ENCODE measurements around the gene RASAL1.
"Not testable (repeated sequence)": the region's sequence is repeated elsewhere in the genome, so short reads cannot be mapped to it uniquely, and the experiment has no call there.

The RASAL1 gene

DNA sequence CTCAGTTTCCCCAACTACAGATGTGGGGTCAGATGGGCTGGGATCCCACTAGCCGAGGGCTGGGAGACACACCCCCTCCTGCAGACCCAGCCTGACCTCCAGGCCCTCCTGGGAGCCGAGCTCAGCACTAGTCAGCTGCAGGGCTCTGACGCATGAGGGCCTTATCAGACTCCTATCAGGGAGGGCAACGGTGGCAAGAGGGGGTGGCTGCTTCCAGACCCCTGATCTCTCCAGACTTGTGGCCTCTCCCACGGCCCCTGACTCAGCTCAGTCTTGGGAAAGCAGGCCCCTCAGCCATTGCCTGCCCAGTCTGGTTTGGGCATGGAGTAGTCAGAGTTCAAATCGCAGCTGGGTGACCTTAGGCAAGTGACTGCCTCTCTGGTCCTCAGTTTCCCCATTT is 2.5 kb downstream of the RASAL1 start:
- no peak overlapping the region for H3K9ac ChIP-seq (ENCODE audit: low read length)

DNA sequence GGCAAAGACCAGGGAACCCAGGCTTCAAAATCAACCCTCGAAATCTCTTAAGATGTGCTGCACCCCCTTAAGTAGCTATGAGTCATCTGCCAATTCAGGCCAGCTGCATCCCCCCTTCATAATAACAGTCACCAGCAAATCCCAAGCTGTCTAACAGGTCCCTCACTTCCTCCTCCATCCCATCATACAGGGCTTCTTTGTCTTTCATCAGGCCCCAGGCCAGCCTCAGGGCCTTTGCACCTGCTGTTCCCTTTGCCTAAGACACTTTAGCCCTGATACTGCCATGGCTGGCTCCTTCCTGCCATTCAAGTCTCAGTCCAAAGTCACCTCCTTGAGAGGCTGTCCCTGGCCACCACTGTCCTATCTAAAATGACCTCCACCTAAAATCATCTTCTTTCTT is 4.0 kb downstream of the RASAL1 start:
- Histone ChIP-seq H3K4me1 (ENCODE audit: control insufficient read depth, insufficient read depth, low read length) (no peaks in the 10 kb centered on the region), H3K36me3 (ENCODE audit: control insufficient read depth, insufficient read depth, low read length) (no peaks in the 10 kb centered on the region), H3K27me3 (ENCODE audit: control insufficient read depth, insufficient read depth, low read length) (peaks cover 3% of the 10 kb centered on the region), H3K4me3 (ENCODE audit: low read length) (no peak overlapping the region), H3K9ac (ENCODE audit: low read length) (no peak overlapping the region), H3K27ac (ENCODE audit: low read depth, low read length) (no peak overlapping the region)

More for the DNA sequence above, 2.5 kb downstream of the RASAL1 start:
- H3K27me3 ChIP-seq (ENCODE audit: control insufficient read depth, insufficient read depth, low read length), result peaks cover 5% of the 10 kb centered on the region
- H3K27ac ChIP-seq (ENCODE audit: low read depth, low read length), result no peak overlapping the region
- no peaks in the 10 kb centered on the region for H3K36me3 ChIP-seq (ENCODE audit: control insufficient read depth, insufficient read depth, low read length)
- no peak overlapping the region for H3K4me3 ChIP-seq (ENCODE audit: low read length)
- no peaks in the 10 kb centered on the region for H3K4me1 ChIP-seq (ENCODE audit: control insufficient read depth, insufficient read depth, low read length)

DNA sequence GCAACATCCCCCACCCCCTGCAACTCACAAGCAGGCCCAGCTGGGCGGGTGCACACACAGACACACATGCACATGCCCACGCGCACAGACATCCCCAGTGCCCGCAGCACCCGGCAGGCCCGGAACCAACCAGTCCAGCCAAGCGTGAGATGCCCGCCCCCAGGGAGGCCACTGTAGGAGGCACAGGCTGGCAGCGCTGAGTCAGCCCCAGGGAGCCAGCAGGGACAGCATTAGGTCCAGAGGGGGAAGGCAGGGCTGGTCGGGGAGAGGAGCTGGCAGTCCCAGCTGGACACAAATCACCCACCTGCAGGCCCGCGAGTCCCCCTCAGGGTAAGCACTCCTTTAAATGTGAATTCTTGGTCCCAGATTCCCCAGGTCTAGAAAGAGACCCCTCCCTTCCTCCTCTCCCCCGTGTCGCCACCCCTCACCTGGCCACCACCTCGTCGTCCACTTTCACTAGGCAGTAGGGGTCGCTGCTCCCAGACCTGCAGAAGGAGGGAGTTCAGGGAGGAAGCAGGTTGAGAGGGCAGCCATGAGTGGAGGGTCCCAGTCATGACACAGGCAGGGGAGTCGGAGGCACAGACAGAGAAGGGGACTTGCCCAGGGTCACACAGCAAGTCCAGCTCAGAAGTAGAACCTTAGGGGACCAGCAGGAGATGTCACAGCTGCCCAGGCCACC is 5.0 kb downstream of the RASAL1 start:
- H3K4me1 ChIP-seq (ENCODE audit: control insufficient read depth, insufficient read depth, low read length), result no peaks in the 10 kb centered on the region
- no peaks in the 10 kb centered on the region for H3K36me3 ChIP-seq (ENCODE audit: control insufficient read depth, insufficient read depth, low read length)
- H3K9ac ChIP-seq (ENCODE audit: low read length), result no peak overlapping the region
- H3K4me3 ChIP-seq (ENCODE audit: low read length), result no peak overlapping the region
- H3K27ac ChIP-seq (ENCODE audit: low read depth, low read length), result no peak overlapping the region
- peaks cover 3% of the 10 kb centered on the region for H3K27me3 ChIP-seq (ENCODE audit: control insufficient read depth, insufficient read depth, low read length)

DNA sequence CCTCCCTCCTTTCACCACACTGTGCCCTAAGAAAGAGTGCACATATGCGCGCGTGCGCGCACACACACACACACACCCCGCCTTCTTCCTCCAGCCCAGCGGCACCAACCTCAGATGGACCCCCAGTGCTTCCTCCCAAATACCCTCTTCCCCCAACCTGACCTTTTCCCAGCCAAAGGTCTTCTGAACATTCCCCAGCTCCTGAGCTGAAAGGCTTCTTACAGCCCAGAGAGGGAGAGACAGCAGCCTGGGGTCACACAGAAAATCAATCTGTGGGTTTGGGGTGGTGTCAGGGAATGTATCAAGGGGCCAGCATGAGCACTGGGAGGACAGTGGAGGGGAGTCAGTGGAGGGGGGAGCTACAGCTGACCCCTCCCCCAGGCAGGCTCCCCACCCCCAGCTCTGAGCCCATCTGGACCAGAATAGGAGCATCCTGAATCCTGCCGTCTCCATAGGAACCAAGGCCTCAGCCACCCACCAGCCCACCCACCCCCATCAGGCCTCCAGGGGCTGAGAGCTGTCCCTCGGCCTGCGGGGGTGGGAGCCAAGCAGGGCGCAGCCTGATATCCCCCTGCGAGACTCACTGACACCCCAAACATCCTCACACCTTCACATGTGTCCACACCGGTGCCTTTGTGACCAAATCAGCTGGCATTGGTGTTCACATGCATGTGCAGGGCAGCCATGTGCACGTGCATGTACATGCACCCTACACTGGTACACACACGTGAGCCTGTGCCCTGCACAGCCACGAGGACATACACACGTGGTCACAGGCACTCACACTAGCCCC is 5.7 kb downstream of the RASAL1 start:
- Histone ChIP-seq H3K36me3 (ENCODE audit: control insufficient read depth, insufficient read depth, low read length) (no peaks in the 10 kb centered on the region), H3K27ac (ENCODE audit: low read depth, low read length) (no peak overlapping the region), H3K27me3 (ENCODE audit: control insufficient read depth, insufficient read depth, low read length) (peaks cover 3% of the 10 kb centered on the region), H3K4me3 (ENCODE audit: low read length) (no peak overlapping the region), H3K4me1 (ENCODE audit: control insufficient read depth, insufficient read depth, low read length) (no peaks in the 10 kb centered on the region), H3K9ac (ENCODE audit: low read length) (no peak overlapping the region)

DNA sequence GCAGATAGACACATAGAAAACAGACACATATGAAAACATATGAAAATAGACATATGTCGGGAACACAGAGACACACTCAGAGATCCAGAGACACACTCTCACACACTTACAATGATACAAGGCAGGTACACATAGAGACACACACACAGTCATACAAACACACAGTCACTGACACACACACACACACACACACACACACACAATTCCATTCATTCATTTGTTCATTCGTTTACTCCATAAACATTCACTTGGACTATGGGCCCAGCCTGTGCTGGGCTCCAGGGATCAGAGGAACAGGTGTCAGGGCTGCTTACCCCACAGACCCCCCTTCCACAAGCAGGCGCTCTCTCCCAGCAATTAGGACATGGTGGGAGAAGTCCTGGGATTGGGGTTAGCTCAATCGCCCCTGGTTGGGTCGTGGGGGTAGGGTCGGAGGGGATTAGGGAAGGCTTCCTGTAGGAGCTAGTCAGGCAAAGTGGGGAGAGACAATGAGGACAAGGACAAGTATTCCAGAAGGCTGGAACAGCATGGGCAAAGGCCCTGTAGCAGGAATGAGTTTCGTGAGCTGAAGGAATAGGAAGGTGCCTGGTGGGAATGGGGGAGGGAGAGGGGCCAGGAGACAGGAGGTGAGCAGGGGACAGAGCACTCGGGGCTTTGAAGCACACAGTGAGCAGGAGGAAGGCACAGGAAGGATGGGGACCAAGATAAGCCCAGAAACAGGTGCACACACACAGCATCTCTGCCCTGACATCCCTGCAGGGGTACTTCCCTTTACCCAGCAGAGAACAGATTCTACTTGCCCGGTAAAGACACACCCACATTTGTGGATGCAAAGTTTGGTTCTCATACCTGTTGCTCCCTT is 6.5 kb downstream of the RASAL1 start:
- Histone ChIP-seq H3K9ac (ENCODE audit: low read length) (no peak overlapping the region), H3K27ac (ENCODE audit: low read depth, low read length) (no peak overlapping the region), H3K36me3 (ENCODE audit: control insufficient read depth, insufficient read depth, low read length) (no peaks in the 10 kb centered on the region), H3K27me3 (ENCODE audit: control insufficient read depth, insufficient read depth, low read length) (peaks cover 2% of the 10 kb centered on the region), H3K4me3 (ENCODE audit: low read length) (no peak overlapping the region), H3K4me1 (ENCODE audit: control insufficient read depth, insufficient read depth, low read length) (no peaks in the 10 kb centered on the region)

DNA sequence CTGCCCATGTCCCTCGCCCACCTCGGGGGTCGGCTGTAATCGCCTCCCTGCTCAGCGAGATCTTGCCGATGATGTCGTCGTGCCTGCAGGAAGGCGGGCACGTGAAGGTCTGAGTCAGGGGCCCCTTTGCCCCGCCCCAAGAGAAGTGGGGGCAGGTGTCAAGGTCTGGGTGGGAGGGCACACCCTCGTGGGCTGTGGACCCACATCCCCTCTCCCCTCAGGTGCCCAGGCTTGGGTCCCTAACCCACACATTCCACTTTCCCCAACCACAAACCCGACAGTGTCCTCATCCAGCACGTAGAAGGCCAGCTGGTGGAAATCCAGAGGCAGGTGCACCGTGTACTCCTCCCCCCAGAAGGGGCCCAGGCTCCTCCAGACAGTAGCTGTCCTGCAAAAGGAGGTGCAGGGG is 7.8 kb downstream of the RASAL1 start:
- no peaks in the 10 kb centered on the region for H3K27me3 ChIP-seq (ENCODE audit: control insufficient read depth, insufficient read depth, low read length)
- no peaks in the 10 kb centered on the region for H3K36me3 ChIP-seq (ENCODE audit: control insufficient read depth, insufficient read depth, low read length)
- H3K27ac ChIP-seq (ENCODE audit: low read depth, low read length), result no peak overlapping the region
- H3K9ac ChIP-seq (ENCODE audit: low read length), result no peak overlapping the region
- H3K4me1 ChIP-seq (ENCODE audit: control insufficient read depth, insufficient read depth, low read length), result no peaks in the 10 kb centered on the region
- no peak overlapping the region for H3K4me3 ChIP-seq (ENCODE audit: low read length)

GRCh38 chr12:113120670-113121370 is 14.7 kb downstream of the RASAL1 start:
- Histone ChIP-seq H3K9ac (ENCODE audit: low read length) (no peak overlapping the region), H3K27ac (ENCODE audit: low read depth, low read length) (no peak overlapping the region), H3K4me1 (ENCODE audit: control insufficient read depth, insufficient read depth, low read length) (no peaks in the 10 kb centered on the region), H3K4me3 (ENCODE audit: low read length) (no peak overlapping the region), H3K27me3 (ENCODE audit: control insufficient read depth, insufficient read depth, low read length) (no peaks in the 10 kb centered on the region), H3K36me3 (ENCODE audit: control insufficient read depth, insufficient read depth, low read length) (no peaks in the 10 kb centered on the region)

DNA sequence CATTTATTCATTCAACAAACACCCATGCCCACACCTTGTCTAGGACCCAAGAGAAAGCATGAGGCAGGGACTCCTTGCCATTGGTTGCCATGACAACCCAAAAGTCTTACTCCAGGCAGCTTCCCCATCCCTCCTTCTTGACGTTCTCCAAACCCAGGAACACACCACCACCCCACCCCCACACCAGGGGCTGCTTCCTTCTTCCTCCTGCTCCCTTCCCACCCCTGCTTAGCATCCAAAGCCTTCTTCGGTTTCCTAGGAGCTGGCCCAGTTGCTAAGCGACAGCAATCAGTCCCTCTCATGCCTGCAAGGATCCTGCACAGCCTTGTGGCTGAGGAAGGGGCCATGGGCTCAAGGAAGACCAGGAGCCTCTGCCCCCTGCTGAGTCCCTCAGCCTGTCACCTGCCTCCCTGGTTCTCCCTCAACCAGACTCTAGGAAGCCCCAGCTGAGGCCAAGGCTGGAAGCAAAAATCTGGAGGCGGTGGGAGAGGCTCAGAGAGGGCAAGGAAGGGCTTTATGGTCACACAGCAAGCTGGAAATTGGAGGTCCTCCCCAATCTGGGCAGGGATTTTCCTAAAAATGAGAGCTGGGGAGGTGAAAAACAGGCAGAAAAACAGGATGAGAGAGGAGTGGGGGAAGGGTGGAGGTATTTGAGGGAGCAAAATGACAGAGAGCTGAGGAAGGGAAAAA is 15.4 kb downstream of the RASAL1 start:
- Histone ChIP-seq H3K4me1 (ENCODE audit: control insufficient read depth, insufficient read depth, low read length) (no peaks in the 10 kb centered on the region), H3K36me3 (ENCODE audit: control insufficient read depth, insufficient read depth, low read length) (no peaks in the 10 kb centered on the region), H3K27me3 (ENCODE audit: control insufficient read depth, insufficient read depth, low read length) (no peaks in the 10 kb centered on the region), H3K27ac (ENCODE audit: low read depth, low read length) (no peak overlapping the region), H3K4me3 (ENCODE audit: low read length) (no peak overlapping the region), H3K9ac (ENCODE audit: low read length) (no peak overlapping the region)

DNA sequence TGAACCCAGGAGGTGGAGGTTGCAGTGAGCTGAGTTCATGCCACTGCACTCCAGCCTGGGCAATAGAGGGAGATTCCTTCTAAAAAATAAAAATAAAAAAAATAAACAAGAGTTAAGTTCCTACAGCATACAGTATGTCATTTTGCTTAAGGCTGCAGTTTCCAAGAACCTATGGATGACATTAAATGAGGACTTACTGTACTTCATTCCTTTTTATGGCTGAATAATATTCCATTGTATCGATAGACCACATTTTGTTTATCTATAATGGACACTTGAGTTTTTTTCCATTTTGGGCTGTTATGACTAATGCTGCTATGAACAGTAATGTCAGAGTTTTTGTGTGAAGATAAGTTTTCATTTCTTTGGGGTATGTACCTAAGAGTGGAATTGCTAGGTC is 17.4 kb downstream of the RASAL1 start:
- Histone ChIP-seq H3K27ac (ENCODE audit: low read depth, low read length) (no peak overlapping the region), H3K4me3 (ENCODE audit: low read length) (no peak overlapping the region), H3K27me3 (ENCODE audit: control insufficient read depth, insufficient read depth, low read length) (no peaks in the 10 kb centered on the region)

GRCh38 chr12:113117684-113118083 is 17.9 kb downstream of the RASAL1 start:
- H3K4me3 ChIP-seq (ENCODE audit: low read length); H3K9ac ChIP-seq (ENCODE audit: low read length); H3K27ac ChIP-seq (ENCODE audit: low read depth, low read length); H3K27me3 ChIP-seq (ENCODE audit: control insufficient read depth, insufficient read depth, low read length); H3K36me3 ChIP-seq (ENCODE audit: control insufficient read depth, insufficient read depth, low read length); H3K4me1 ChIP-seq (ENCODE audit: control insufficient read depth, insufficient read depth, low read length): not testable (repeated sequence)

More for the DNA sequence above, 17.4 kb downstream of the RASAL1 start:
- Histone ChIP-seq H3K4me1 (ENCODE audit: control insufficient read depth, insufficient read depth, low read length) (no peaks in the 10 kb centered on the region), H3K36me3 (ENCODE audit: control insufficient read depth, insufficient read depth, low read length) (no peaks in the 10 kb centered on the region), H3K9ac (ENCODE audit: low read length) (no peak overlapping the region)

GRCh38 chr12:113116875-113117274 is 18.7 kb downstream of the RASAL1 start:
- no peaks in the 10 kb centered on the region for H3K36me3 ChIP-seq (ENCODE audit: control insufficient read depth, insufficient read depth, low read length)
- no peaks in the 10 kb centered on the region for H3K27me3 ChIP-seq (ENCODE audit: control insufficient read depth, insufficient read depth, low read length)
- no peaks in the 10 kb centered on the region for H3K4me1 ChIP-seq (ENCODE audit: control insufficient read depth, insufficient read depth, low read length)
- H3K9ac ChIP-seq (ENCODE audit: low read length), result no peak overlapping the region
- no peak overlapping the region for H3K27ac ChIP-seq (ENCODE audit: low read depth, low read length)
- no peak overlapping the region for H3K4me3 ChIP-seq (ENCODE audit: low read length)

Measured in rectal smooth muscle tissue (tissue), 1 donor.